Prostate gland (tissue), 2 donors: Measurements from ENCODE around the gene THSD7A.

Experiments
- POLR2A ChIP-seq: fragments of 450-650 bp; IDR thresholded peaks from one replicate; pipeline ENCODE4 v1.6.1; 2016; ENCODE audit warnings: antibody characterized with exemption, mild to moderate bottlenecking
- POLR2AphosphoS5 ChIP-seq: sonication (generic); formaldehyde crosslinking; IDR thresholded peaks from one replicate; pipeline ENCODE4 v1.6.1; 2017; ENCODE audit warnings: antibody characterized with exemption
- TF ChIP-seq, protein P1 (sequence below), 4 experiments: fragments of 200-600 bp in 2 of 4; fragments of 450-650 bp in 2 of 4; sonication (generic) in 2 of 4; IDR thresholded peaks; 1 replicate in 3 of 4; 2 replicates in 1 of 4; pipeline ENCODE4 v1.5.1; 2016 to 2019; ENCODE audit warnings: antibody characterized with exemption in 4 of 4, mild to moderate bottlenecking in 2 of 4, moderate library complexity in 2 of 4

DNA sequence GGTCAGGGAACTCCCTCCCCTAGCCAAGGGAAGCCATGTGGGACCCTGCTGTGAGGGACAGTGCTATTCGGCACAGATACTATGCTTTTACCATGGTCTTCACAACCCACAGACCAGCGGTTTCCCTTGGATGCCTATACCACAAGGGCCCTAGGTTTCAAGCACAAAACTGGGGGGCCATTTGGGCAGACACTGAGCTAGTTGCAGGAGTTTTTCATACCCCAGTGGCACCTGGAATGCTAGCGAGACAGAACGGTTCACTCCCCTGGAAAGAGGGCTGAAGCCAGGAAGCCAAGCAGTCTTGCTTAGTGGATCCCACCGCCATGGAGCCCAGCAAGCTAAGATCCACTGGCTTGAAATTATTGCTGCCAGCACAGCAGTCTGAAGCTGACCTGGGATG lies 156.8 kb downstream of the THSD7A start:
- TF ChIP-seq, protein P1, sequence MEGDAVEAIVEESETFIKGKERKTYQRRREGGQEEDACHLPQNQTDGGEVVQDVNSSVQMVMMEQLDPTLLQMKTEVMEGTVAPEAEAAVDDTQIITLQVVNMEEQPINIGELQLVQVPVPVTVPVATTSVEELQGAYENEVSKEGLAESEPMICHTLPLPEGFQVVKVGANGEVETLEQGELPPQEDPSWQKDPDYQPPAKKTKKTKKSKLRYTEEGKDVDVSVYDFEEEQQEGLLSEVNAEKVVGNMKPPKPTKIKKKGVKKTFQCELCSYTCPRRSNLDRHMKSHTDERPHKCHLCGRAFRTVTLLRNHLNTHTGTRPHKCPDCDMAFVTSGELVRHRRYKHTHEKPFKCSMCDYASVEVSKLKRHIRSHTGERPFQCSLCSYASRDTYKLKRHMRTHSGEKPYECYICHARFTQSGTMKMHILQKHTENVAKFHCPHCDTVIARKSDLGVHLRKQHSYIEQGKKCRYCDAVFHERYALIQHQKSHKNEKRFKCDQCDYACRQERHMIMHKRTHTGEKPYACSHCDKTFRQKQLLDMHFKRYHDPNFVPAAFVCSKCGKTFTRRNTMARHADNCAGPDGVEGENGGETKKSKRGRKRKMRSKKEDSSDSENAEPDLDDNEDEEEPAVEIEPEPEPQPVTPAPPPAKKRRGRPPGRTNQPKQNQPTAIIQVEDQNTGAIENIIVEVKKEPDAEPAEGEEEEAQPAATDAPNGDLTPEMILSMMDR (IDR thresholded peaks at IDR 0.05): no peak
- TF ChIP-seq POLR2A (no peak), POLR2AphosphoS5 (no peak)
